ENCODE results near the gene RFC5.

- TF ChIP-seq KLF5 (IDR thresholded peaks at IDR 0.05; ENCODE audit: partially characterized antibody) = no peak
- no peak for TF ChIP-seq BCL11A (IDR thresholded peaks at IDR 0.05; ENCODE audit: low read depth, low read length)
- no peak for TF ChIP-seq POLR2AphosphoS5 (IDR thresholded peaks at IDR 0.05; ENCODE audit: low read length)
These were observed 29.6 kb upstream of the RFC5 start for GRCh38 chr12:117986705-117987469.

All from GM12878 (cell line).